ENCODE results near the gene SP110.

DNA sequence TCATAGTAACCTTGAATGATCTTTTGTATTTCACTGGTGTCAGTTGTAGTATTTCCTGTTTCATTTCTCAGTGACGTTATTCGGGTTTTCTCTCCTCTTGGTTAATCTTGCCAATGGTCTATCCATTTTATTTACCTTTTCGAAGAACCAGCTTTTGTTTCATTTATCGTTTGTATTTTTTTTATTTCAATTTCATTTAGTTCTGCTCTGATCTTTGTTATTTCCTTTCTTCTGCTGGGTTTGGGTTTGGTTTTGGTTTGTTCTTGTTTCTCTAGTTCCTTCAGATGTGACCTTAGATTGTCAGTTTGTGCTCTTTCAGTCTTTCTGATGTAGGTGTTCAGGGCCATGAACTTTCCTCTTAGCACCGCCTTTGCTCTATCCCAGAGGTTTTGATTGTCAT lies 42.5 kb upstream of the SP110 start:
- TF ChIP-seq, protein P1, sequence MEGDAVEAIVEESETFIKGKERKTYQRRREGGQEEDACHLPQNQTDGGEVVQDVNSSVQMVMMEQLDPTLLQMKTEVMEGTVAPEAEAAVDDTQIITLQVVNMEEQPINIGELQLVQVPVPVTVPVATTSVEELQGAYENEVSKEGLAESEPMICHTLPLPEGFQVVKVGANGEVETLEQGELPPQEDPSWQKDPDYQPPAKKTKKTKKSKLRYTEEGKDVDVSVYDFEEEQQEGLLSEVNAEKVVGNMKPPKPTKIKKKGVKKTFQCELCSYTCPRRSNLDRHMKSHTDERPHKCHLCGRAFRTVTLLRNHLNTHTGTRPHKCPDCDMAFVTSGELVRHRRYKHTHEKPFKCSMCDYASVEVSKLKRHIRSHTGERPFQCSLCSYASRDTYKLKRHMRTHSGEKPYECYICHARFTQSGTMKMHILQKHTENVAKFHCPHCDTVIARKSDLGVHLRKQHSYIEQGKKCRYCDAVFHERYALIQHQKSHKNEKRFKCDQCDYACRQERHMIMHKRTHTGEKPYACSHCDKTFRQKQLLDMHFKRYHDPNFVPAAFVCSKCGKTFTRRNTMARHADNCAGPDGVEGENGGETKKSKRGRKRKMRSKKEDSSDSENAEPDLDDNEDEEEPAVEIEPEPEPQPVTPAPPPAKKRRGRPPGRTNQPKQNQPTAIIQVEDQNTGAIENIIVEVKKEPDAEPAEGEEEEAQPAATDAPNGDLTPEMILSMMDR (IDR thresholded peaks at IDR 0.05) = no peak
- TF ChIP-seq POLR2A (IDR thresholded peaks at IDR 0.05) = no peak

Measured in Peyer's patch (tissue), 4 donors.